Stimulated activated CD4-positive, alpha-beta T cell treated with anti-CD3 and anti-CD28 coated beads, Interleukin-4, amount 100 ng/mL, for 24 hours (primary cell): Measurements from ENCODE around the gene SPAG7.
"Not testable (repeated sequence)": the region's sequence is repeated elsewhere in the genome, so short reads cannot be mapped to it uniquely, and the experiment has no call there.

Experiments used
- DNase-seq: peaks from one replicate; pipeline ENCODE4 v3.0.0-alpha.2; 2020

The SPAG7 gene

DNA sequence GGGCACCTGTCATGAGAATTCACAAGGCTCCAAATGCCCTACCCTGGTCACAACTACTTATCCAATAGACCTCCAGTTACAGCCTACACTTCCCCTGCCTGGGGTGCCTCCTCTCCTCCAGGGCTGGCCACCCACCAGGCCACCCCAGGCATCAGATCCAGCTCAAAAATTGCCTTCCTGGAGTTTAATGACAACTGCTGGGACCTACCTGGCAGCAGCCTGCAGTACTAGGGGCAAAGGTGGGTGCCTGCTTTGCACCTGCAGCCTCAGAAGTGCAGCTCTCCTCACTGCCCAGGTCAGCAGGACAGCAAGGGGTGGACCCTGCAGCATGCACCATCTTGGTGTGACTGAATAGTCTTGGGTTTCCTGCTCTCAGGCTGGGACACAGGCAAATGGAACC, 32.0 kb downstream of the SPAG7 start:
- no peak for DNase-seq

DNA sequence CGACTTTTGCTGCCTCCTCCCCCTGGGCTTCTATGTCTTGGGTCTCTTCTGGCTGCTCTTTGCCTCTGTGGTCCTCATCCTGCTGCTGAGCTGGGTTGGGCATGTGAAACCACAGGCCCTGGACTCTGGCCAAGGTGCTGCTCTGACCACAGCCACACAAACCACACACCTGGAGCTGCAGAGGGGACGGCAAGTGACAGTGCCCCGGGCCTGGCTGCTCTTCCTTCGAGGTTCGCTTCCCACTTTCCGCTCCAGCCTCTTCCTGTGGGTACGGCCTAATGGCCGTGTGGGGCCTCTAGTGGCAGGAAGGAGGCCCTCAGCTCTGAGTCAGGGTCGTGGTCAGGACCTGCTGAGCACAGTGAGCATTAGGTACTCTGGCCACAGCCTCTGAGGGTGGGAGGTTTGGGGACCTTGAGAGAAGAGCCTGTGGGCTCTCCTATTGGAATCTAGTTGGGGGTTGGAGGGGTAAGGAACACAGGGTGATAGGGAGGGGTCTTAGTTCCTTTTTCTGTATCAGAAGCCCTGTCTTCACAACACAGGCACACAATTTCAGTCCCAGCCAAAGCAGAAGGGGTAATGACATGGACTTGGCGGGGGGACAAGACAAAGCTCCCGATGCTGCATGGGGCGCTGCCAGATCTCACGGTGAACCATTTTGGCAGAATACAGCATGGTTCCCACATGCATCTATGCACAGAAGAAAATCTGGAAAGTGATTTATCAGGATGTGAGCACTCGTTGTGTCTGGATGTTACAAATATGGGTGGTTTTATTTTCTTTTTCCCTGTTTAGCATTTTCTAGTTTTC, 33.2 kb downstream of the SPAG7 start:
- DNase-seq, result no peak

DNA sequence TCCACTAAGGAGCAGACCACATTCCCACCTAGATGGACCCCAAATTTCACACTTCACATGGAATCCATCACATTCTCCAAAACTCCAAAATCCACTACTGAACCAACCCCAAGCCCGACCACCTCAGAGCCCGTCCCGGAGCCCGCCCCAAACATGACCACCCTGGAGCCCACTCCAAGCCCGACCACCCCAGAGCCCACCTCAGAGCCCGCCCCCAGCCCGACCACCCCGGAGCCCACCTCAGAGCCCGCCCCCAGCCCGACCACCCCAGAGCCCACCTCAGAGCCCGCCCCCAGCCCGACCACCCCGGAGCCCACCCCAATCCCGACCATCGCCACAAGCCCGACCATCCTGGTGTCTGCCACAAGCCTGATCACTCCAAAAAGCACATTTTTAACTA, 34.0 kb downstream of the SPAG7 start:
- DNase-seq, result no peak

- no peak for DNase-seq
These were observed 34.9 kb downstream of the SPAG7 start for GRCh38 chr17:4932756-4933155.

DNA sequence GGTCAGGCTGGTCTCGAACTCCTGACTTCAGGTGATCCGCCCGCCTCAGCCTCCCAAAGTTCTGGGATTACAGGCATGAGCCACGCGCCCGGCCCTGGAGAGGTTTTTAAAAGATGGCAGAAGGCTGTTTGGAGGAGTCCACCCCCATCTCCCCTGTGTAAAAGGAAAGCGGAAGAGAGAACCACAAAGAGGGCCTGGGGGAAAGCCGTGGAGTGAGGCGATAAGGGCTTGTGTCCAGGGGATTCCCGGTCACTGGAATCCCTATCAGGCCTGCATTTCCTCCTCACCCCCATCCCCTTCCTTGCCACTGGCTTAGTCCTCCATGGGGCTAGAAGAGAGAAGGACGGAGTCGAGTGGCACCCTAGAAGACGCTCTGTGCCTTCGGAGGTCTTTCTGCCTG, 35.7 kb downstream of the SPAG7 start, which contains the start of gene GP1BA:
GP1BA (plus strand) TSS at position 315 of the 400 bp plus-strand sequence. CDS start 328 bp downstream, outside the sequence.
- DNase-seq, result no peak

- no peak for DNase-seq
These were observed 38.7 kb downstream of the SPAG7 start for GRCh38 chr17:4928881-4929280.

DNA sequence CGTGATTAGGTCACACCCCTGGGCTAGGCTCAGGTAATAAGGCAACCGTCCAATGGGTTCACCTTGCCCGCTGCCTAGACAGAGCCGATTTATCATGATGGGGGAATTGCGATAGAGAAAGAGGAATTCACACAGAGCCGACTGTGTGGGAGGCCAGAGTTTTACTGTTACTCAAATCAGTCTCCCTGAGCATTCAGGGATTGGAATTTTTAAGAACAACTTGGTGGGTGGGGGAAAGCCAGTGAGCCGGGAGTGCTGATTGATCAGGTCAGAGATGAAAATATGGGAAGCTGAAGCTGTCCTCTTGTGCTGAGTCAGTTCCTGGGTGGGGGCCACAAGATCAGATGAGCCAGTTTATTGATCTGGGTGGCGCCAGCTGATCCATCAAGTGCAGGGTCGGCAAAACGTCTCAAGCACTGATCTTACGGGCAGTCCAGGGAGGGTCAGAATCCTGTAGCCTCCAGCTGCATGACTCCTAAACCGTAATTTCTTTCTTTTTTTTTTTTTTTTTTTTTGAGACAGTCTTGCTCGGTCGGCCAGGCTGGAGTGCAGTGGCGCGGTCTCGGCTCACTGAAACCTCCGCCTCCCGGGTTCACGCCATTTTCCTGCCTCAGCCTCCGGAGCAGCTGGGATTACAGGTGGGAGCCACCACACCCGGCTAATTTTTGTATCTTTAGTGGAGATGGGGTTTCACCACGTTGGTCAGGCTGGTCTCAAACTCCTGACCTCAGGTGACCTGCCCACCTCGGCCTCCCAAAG, 40.9 kb downstream of the SPAG7 start:
- not testable (repeated sequence) for DNase-seq

- DNase-seq, result no peak
These were observed 46.3 kb downstream of the SPAG7 start for GRCh38 chr17:4921320-4921719.

GRCh38 chr17:4920351-4921048, 47.1 kb downstream of the SPAG7 start:
- no peak for DNase-seq

GRCh38 chr17:4919511-4920047, 48.0 kb downstream of the SPAG7 start:
- DNase-seq, result no peak

GRCh38 chr17:4914551-4914950, 53.1 kb downstream of the SPAG7 start:
- not testable (repeated sequence) for DNase-seq

DNA sequence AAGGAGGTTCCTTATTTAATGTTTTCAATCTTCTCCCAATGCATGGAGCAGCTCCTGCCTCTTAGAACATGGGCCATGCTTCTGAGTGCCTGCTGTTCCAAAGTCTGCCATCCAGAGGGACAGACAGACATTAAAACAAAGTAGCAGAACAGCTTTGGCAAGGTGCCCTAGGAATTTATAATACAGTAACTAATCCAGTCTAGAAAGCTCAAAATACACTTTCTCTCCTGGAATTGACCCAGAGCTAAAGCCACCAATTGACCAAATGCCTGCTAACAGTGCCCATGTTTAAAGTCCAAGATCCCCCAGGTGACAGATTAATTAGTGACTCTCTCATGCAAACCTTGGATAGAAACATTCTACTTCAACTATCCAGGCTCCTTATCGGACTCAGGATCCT, 53.6 kb downstream of the SPAG7 start:
- DNase-seq, result no peak
